Kasumi-1 (cell line): ENCODE results near the gene LUZP1.
"Not testable (repeated sequence)": the region's sequence is repeated elsewhere in the genome, so short reads cannot be mapped to it uniquely, and the experiment has no call there.

Experiments
- DNase-seq, 2 experiments: peaks; one replicate each; lab custom pipeline; 2025; lab: John Stamatoyannopoulos, UW

The LUZP1 gene

GRCh38 chr1:23168445-23169194, at the start of gene LUZP1:
Gene LUZP1, minus strand, starts transcription at chr1:23168856.
- peak; percentile 72 to 84 for DNase-seq

- DNase-seq = no peak
Measured at GRCh38 chr1:23217421-23218115, 48.9 kb upstream of the LUZP1 start, which contains the start of gene HTR1D. Gene HTR1D, minus strand, starts transcription at chr1:23217502. Its CDS starts 23,283 bp downstream, at chr1:23194219.

GRCh38 chr1:23216771-23217420, 48.2 kb upstream of the LUZP1 start:
- no peak for DNase-seq

GRCh38 chr1:23215751-23216449, 47.2 kb upstream of the LUZP1 start:
- no peak for DNase-seq

- DNase-seq = no peak
Measured at GRCh38 chr1:23215291-23215690, 46.6 kb upstream of the LUZP1 start.

- DNase-seq = no peak
Measured at GRCh38 chr1:23214640-23215039, 46.0 kb upstream of the LUZP1 start.

GRCh38 chr1:23211955-23212354, 43.3 kb upstream of the LUZP1 start:
- no peak for DNase-seq

GRCh38 chr1:23210963-23211362, 42.3 kb upstream of the LUZP1 start:
- DNase-seq = no peak

GRCh38 chr1:23210351-23210785, 41.7 kb upstream of the LUZP1 start:
- DNase-seq = no peak

- no peak for DNase-seq
Measured at GRCh38 chr1:23209770-23210169, 41.1 kb upstream of the LUZP1 start.

- no peak for DNase-seq
Measured at GRCh38 chr1:23208527-23208926, 39.9 kb upstream of the LUZP1 start.

GRCh38 chr1:23207733-23208132, 39.1 kb upstream of the LUZP1 start:
- DNase-seq = not testable (repeated sequence)

- no peak for DNase-seq
Measured at GRCh38 chr1:23202263-23202749, 33.6 kb upstream of the LUZP1 start.

- DNase-seq = no peak
Measured at GRCh38 chr1:23200883-23201282, 32.2 kb upstream of the LUZP1 start.

GRCh38 chr1:23198373-23198772, 29.7 kb upstream of the LUZP1 start:
- no peak for DNase-seq

GRCh38 chr1:23196627-23197328, 28.1 kb upstream of the LUZP1 start:
- DNase-seq = no peak

GRCh38 chr1:23194119-23194984, 25.7 kb upstream of the LUZP1 start:
- no peak for DNase-seq

- no peak for DNase-seq
Measured at GRCh38 chr1:23193391-23194118, 24.9 kb upstream of the LUZP1 start.

- no peak for DNase-seq
Measured at GRCh38 chr1:23191199-23191598, 22.5 kb upstream of the LUZP1 start.
